ENCODE measurements around the gene HRC. TPM values are rescaled to one million over a fixed set of nuclear protein-coding genes. Genes with fewer than 3 reads are reported as not detected.
A peak's percentile ranks its signal among the peaks of the same experiment; 100 is the strongest.

Gene HRC
- total RNA-seq, 1 donor from 2014 or later: 1.8 TPM

DNA sequence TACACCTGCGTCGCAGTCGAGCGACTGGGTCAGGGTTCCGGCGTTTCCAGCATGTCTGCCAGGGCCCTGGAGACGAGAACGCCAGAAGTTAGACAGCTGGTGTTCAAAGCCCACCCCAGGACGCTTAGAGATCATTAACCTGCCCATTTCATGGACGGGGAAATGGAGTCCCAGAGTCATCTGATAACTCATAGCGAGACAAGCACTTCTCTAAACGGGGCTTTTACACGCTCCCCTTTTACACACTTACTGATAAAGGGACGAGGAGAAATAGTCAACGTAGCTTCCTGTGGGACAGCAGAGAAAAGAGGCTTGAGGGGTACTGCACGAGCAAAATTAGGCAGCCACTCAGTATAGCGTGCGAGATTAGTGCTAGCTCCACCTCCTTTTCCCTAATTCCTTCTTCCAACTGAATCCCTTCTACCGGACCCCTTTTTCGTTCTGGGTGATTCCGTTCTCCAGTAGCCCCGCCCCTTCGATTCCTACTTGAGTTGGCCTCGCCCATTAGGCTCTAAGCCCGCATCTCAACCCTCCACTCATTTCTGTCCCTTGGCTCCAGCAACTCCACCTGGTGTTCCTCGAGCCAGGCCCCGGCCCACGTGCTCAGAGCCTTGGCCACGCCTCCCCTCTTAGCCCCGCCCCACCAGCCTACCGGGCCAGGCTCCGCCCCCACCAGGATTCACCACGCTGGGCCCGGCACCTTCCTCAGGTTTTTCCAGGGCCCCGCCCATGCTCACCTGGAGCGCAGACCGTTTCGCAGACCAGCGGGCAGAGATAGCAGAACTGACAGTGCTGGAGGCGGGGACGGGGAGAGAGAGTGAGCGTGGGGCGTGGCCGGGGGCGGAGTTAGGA is 3.7 kb downstream of the HRC start:
- H3K27me3 ChIP-seq (ENCODE audit: low read depth): no peaks in the 10 kb centered on the region
- peak; percentile 88 for DNase-seq
- intact Hi-C loops (cut with DNase I): no loop called here
- H3K4me3 ChIP-seq: peak overlapping the region; percentile 90
- H3K4me1 ChIP-seq: peaks cover 45% of the 10 kb centered on the region
- H3K9me3 ChIP-seq: no peaks in the 10 kb centered on the region
- H3K27ac ChIP-seq: no peak overlapping the region
- peak; percentile 57 to 71 for ATAC-seq
- TF ChIP-seq, protein P1, sequence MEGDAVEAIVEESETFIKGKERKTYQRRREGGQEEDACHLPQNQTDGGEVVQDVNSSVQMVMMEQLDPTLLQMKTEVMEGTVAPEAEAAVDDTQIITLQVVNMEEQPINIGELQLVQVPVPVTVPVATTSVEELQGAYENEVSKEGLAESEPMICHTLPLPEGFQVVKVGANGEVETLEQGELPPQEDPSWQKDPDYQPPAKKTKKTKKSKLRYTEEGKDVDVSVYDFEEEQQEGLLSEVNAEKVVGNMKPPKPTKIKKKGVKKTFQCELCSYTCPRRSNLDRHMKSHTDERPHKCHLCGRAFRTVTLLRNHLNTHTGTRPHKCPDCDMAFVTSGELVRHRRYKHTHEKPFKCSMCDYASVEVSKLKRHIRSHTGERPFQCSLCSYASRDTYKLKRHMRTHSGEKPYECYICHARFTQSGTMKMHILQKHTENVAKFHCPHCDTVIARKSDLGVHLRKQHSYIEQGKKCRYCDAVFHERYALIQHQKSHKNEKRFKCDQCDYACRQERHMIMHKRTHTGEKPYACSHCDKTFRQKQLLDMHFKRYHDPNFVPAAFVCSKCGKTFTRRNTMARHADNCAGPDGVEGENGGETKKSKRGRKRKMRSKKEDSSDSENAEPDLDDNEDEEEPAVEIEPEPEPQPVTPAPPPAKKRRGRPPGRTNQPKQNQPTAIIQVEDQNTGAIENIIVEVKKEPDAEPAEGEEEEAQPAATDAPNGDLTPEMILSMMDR (IDR thresholded peaks at IDR 0.05): no peak
- H3K36me3 ChIP-seq: no peaks in the 10 kb centered on the region

DNA sequence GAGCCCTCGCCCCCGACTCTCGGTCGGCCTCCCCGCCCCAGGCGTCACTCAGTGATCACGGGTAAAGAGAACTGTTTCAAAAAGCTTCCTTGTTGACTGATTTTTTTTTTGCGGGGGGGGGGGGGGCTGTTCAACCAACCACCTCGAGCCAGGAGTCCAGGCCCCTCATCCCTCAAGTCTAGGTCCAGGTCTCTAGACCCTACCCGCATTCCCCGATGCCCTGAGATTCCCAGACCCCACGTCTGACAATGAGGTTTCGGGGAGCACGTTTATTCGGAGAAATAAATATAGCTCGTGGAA is 4.3 kb downstream of the HRC start:
- H3K27ac ChIP-seq: peak overlapping the region; percentile 81
- intact Hi-C loops (cut with DNase I): no loop called here
- H3K27me3 ChIP-seq (ENCODE audit: low read depth): no peaks in the 10 kb centered on the region
- ATAC-seq (no peak), DNase-seq (no peak)
- peaks cover 51% of the 10 kb centered on the region for H3K4me1 ChIP-seq
- no peaks in the 10 kb centered on the region for H3K36me3 ChIP-seq
- TF ChIP-seq, protein P1 (IDR thresholded peaks at IDR 0.05): no peak
- H3K9me3 ChIP-seq: no peaks in the 10 kb centered on the region
- H3K4me3 ChIP-seq: peak overlapping the region; percentile 90

DNA sequence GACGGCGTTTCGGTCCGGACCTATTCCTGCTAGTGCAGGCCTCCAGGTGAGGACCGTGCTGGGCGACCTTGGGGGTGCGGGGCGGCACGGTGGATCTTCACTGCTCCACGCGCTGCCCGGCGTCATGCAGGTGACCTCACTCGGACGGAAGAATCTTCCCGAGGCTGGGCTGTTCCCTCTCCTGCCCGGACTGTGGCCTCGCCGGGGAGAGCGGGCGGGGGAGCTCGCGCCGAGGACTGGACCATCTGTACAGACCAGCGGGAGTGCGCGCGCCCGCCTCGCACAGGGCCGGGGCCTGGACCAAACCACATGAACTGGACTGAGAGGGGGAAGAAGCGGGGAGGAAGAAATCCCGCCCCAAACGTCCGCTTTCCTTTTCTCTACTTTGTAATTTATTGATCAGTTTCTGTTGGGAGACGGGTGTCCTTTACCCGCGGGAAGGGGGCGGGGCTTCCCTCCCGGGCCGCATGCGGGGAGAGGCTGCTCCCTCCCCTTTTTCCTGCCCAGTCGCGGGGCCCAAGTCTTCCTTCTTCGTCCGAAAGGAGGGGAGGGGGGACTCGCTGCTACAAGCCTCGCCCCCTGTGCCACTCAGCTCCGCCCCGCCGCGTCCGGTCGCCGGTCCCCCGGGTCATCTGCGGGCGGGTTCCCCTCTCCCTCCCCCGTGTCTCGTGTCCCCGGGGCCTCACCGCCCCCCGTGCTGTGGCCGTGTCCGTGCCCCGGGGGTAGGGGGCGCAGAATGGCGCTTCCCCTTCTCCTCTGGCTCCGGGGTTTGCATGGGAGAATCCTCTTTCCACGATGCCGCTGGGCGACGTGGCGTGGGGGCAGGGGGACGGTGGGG is 4.9 kb downstream of the HRC start:
- H3K27ac ChIP-seq: peak overlapping the region; percentile 81
- peak; percentile 87 for DNase-seq
- H3K27me3 ChIP-seq (ENCODE audit: low read depth): no peaks in the 10 kb centered on the region
- intact Hi-C loops (cut with DNase I): no loop called here
- peak overlapping the region; percentile 90 for H3K4me3 ChIP-seq
- no peaks in the 10 kb centered on the region for H3K36me3 ChIP-seq
- ATAC-seq: peak; percentile 79
- no peaks in the 10 kb centered on the region for H3K9me3 ChIP-seq
- TF ChIP-seq, protein P1 (IDR thresholded peaks at IDR 0.05): no peak
- H3K4me1 ChIP-seq: peaks cover 56% of the 10 kb centered on the region

DNA sequence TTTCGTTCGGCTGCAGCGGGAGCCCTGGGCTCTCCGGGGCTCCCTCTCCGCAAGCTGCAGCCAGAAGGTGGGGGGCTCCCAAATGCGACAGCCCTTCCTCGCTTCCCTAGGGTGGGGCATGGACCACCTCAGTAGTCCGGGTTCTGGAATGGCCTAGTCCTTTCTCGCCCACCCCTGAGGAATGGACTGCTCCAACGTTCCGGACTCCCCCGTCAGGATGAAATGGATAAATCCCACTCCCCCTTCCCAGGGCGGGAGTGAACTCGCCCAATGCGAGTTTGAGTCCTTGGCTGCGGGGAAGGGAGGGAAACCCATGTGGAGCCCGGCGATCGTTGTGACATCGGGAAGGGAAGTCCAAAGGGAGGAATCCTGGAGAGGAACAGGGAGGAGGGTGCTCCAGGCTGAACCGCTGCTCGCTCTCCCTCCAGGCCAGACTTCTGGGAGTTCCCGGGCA is 5.5 kb downstream of the HRC start:
- peak; percentile 68 for DNase-seq
- intact Hi-C loops (cut with DNase I): no loop called here
- Histone ChIP-seq H3K27ac (peak overlapping the region; percentile 81), H3K4me3 (peak overlapping the region; percentile 90), H3K9me3 (no peaks in the 10 kb centered on the region), H3K27me3 (ENCODE audit: low read depth) (no peaks in the 10 kb centered on the region), H3K36me3 (no peaks in the 10 kb centered on the region), H3K4me1 (peaks cover 58% of the 10 kb centered on the region)
- TF ChIP-seq, protein P1 (IDR thresholded peaks at IDR 0.05): no peak
- ATAC-seq: peak; percentile 51 to 57

DNA sequence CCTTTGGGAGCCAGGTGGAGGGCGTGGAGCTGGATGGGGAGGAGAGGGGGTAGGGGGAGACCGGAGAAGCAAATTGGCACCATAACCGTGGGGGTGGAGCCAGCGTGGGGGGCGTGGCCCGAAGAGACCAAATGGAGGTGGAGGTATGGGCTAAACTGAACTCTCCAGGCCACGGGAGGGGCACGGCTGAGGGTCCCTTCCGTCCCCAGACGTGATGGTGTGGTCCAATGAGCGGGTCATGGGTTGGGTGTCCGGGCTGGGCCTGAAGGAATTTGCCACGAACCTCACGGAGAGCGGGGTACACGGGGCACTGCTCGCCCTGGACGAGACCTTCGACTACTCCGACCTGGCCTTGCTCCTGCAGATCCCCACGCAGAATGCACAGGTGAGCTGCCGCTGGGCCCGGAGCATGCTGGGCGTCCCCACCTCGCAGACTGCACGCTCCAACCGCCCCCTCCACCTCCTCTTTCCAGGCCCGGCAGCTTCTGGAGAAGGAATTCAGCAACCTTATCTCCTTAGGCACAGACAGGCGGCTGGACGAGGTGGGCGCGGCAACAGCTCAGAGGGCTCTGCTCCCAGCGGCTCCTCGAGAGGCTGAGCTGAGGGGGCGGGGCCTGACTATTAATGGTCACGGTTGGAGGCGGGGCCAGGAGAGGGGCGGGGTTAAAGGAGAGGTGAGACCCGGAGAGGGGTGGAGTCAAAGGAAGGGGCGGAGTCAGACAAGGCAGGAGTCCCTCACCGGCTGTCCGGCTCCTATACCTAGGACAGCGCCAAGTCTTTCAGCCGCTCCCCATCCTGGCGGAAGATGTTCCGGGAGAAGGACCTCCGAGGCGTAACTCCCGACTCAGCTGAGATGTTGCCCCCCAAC is 6.2 kb downstream of the HRC start:
- TF ChIP-seq, protein P1 (IDR thresholded peaks at IDR 0.05): no peak
- peak overlapping the region; percentile 90 for H3K4me3 ChIP-seq
- peak overlapping the region; percentile 81 for H3K27ac ChIP-seq
- DNase-seq (peak; percentile 98), ATAC-seq (peak; percentile 90 to 92)
- no peaks in the 10 kb centered on the region for H3K27me3 ChIP-seq (ENCODE audit: low read depth)
- no peaks in the 10 kb centered on the region for H3K36me3 ChIP-seq
- no peaks in the 10 kb centered on the region for H3K9me3 ChIP-seq
- intact Hi-C loops (cut with DNase I): no loop called here
- H3K4me1 ChIP-seq: peaks cover 58% of the 10 kb centered on the region

Data from lower lobe of right lung (tissue), 2 donors.